ENCODE measurements around the gene KCNK1. TPM values are rescaled to one million over a fixed set of nuclear protein-coding genes. Genes with fewer than 3 reads are reported as not detected.

Gene KCNK1
- total and polyA plus RNA-seq, 2 of the 4 experiments (the other 2 are of a cell fraction), result 0.90 to 1.6 TPM

GRCh38 chr1:233651563-233652233 is 37.8 kb downstream of the KCNK1 start:
- H2AK9ac ChIP-seq (replicated peaks; ENCODE audit: low read depth, low read length, poor library complexity), result no peak overlapping the region
- intact Hi-C loops (cut with micrococcal nuclease), result no loop called here
- H2BK5ac ChIP-seq (ENCODE audit: low read depth, low read length, poor library complexity, severe bottlenecking), result no peak overlapping the region
- 7% methylated on average over 2 of the region's 5 CpGs; no CpG with 5 or more reads in 1 of the 2 experiments for WGBS, 2 experiments (ENCODE audit: extremely low coverage in 2 of 2, insufficient read length in 1 of 2)
- DNase-seq (no peak), ATAC-seq (ENCODE audit: low read depth) (no peak)
- H2AK5ac ChIP-seq (ENCODE audit: low read depth, low read length), result no peak overlapping the region
- no peak overlapping the region for H3K27ac ChIP-seq (ENCODE audit: insufficient read depth, low read length)
- H3K9me1 ChIP-seq (ENCODE audit: insufficient read depth, low read length), result no peaks in the 10 kb centered on the region
- dilution Hi-C loops (cut with HindIII; ENCODE audit: low sequenced_read_pairs, unreplicated experiment), result no loop called here
- H3K4me3 ChIP-seq (ENCODE audit: insufficient read depth, low read depth, low read length), result no peak overlapping the region
- no peak overlapping the region for H2BK15ac ChIP-seq (ENCODE audit: low read depth, low read length)
- ChIA-PET POLR2A (ENCODE audit: unreplicated experiment) (no interaction called here), CTCF (no interaction called here)
- no peak overlapping the region for H3K4ac ChIP-seq (ENCODE audit: low read depth, low read length)
- no peak overlapping the region for H4K5ac ChIP-seq (ENCODE audit: low read depth, low read length)
- no peak overlapping the region for H2AFZ ChIP-seq (replicated peaks; ENCODE audit: low read length, poor library complexity)
- H3K4me1 ChIP-seq (ENCODE audit: control insufficient read depth, insufficient read depth, low read length), result peaks cover 5% of the 10 kb centered on the region; the same call in 1 of the 2 replicates
- in situ Hi-C loops (cut with MboI; ENCODE audit: low sequenced_read_pairs), result no loop called here
- H4K8ac ChIP-seq (ENCODE audit: low read depth in 2 of 2, low read length in 2 of 2), result no peak overlapping the region
- H3K36me3 ChIP-seq (ENCODE audit: control insufficient read depth, insufficient read depth, low read length), result no peaks in the 10 kb centered on the region
- H4K20me1 ChIP-seq (ENCODE audit: insufficient read depth, low read length), result no peaks in the 10 kb centered on the region
- H3K18ac ChIP-seq (ENCODE audit: low read depth, low read length), result no peak overlapping the region
- H3K56ac ChIP-seq (ENCODE audit: extremely low read depth, insufficient read depth, low read length), result no peak overlapping the region
- no peak overlapping the region for H3K14ac ChIP-seq (replicated peaks; ENCODE audit: low read depth, low read length)
- no peak overlapping the region for H3K9ac ChIP-seq (ENCODE audit: low read depth, low read length)
- no peak overlapping the region for H3K4me2 ChIP-seq (ENCODE audit: low read depth, low read length)
- H3K79me1 ChIP-seq (ENCODE audit: low read depth in 1 of 2, low read length in 2 of 2), result no peaks in the 10 kb centered on the region
- no TSS peak for BruUV-seq (replicated peaks)
- no peak for TF ChIP-seq SMC3 (IDR thresholded peaks at IDR 0.05; ENCODE audit: low read depth, low read length)
- no peak for TF ChIP-seq CEBPB (IDR thresholded peaks at IDR 0.05; ENCODE audit: low read depth, low read length)
- no peak for TF ChIP-seq RCOR1 (IDR thresholded peaks at IDR 0.05; ENCODE audit: insufficient replicate concordance, low read length)
- TF ChIP-seq RAD21 (IDR thresholded peaks at IDR 0.05; ENCODE audit: low read length), result no peak
- TF ChIP-seq MXI1 (IDR thresholded peaks at IDR 0.05; ENCODE audit: borderline replicate concordance, low read depth, low read length), result no peak
- no peak for TF ChIP-seq MAZ (IDR thresholded peaks at IDR 0.05; ENCODE audit: borderline replicate concordance, low read depth, low read length)
- TF ChIP-seq, protein P1, sequence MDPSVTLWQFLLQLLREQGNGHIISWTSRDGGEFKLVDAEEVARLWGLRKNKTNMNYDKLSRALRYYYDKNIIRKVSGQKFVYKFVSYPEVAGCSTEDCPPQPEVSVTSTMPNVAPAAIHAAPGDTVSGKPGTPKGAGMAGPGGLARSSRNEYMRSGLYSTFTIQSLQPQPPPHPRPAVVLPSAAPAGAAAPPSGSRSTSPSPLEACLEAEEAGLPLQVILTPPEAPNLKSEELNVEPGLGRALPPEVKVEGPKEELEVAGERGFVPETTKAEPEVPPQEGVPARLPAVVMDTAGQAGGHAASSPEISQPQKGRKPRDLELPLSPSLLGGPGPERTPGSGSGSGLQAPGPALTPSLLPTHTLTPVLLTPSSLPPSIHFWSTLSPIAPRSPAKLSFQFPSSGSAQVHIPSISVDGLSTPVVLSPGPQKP (IDR thresholded peaks at IDR 0.05; ENCODE audit: borderline replicate concordance, low read depth, low read length), result no peak
- TF ChIP-seq FOS (IDR thresholded peaks at IDR 0.05; ENCODE audit: low read depth, low read length), result no peak
- TF ChIP-seq RFX5 (IDR thresholded peaks at IDR 0.05; ENCODE audit: low read depth, low read length), result no peak
- TF ChIP-seq CTCF (conservative IDR thresholded peaks at IDR 0.05; ENCODE audit: low read depth, low read length), result no peak
- TF ChIP-seq POLR2A (IDR thresholded peaks at IDR 0.05; ENCODE audit: low read depth, low read length), result no peak
- TF ChIP-seq CHD1 (IDR thresholded peaks at IDR 0.05; ENCODE audit: low read depth, low read length), result no peak
- no peak for TF ChIP-seq USF2 (IDR thresholded peaks at IDR 0.05; ENCODE audit: low read depth, low read length)
- no peak for TF ChIP-seq BHLHE40 (IDR thresholded peaks at IDR 0.05; ENCODE audit: low read depth, low read length)
- TF ChIP-seq MAFK (IDR thresholded peaks at IDR 0.05; ENCODE audit: low read depth, low read length), result no peak
- no peak for TF ChIP-seq NFE2L2 (IDR thresholded peaks at IDR 0.05; ENCODE audit: low read depth, low read length)
- H3K23ac ChIP-seq (ENCODE audit: low read depth, low read length), result no peak overlapping the region
- H3K27me3 ChIP-seq (ENCODE audit: control insufficient read depth, insufficient read depth, low read length), result no peaks in the 10 kb centered on the region
- no peak overlapping the region for H2BK120ac ChIP-seq (ENCODE audit: low read depth, low read length)
- H4K91ac ChIP-seq (ENCODE audit: insufficient read depth, low read depth, low read length), result no peak overlapping the region
- peaks cover 16% of the 10 kb centered on the region for H3K9me3 ChIP-seq (ENCODE audit: control insufficient read depth, insufficient read depth, low read length)
- no peak overlapping the region for H2BK20ac ChIP-seq (ENCODE audit: low read depth, low read length)

Measured in IMR-90 (cell line).